PC-3 (cell line): Measurements from ENCODE around the gene DRC3. TPM values are rescaled to one million over a fixed set of nuclear protein-coding genes. Genes with fewer than 3 reads are reported as not detected.

Experiments
- ATAC-seq: fragments of 200-7000 bp; cut with Tn5 transposase; 2 replicates; pipeline ENCODE4 v1.9.1; 2020; ENCODE audit warnings: mild to moderate bottlenecking, moderate library complexity
- BruUV-seq: library from RNA; stranded (reverse); fragments of 400-500 nt; replicated peaks from 2 replicates; lab custom pipeline; 2021; lab: Mats Ljungman, UMichigan
- CTCF ChIA-PET: fragments of 300-600 bp; sonication (Branson Sonifier 250); formaldehyde crosslinking; loops from one replicate; lab custom pipeline; 2022; ENCODE audit warnings: antibody characterized with exemption; lab: Charles Lee
- POLR2A ChIA-PET: fragments of 300-600 bp; sonication (Branson Sonifier 250); formaldehyde crosslinking; loops from one replicate; lab custom pipeline; 2022; ENCODE audit warnings: antibody characterized with exemption; ENCODE audit not compliant: unreplicated experiment; lab: Charles Lee
- DNase-seq: peaks from one replicate; pipeline ENCODE4 v3.0.0-alpha.2; 2015
- H2AFZ ChIP-seq: fragments of 300-600 bp; sonication (generic); 2 replicates; pipeline ENCODE4 v1.6.0; 2016; ENCODE audit warnings: antibody characterized with exemption, low read length
- H3F3A ChIP-seq: fragments of 300-600 bp; sonication (generic); one replicate; pipeline ENCODE4 v1.6.0; 2017; ENCODE audit warnings: antibody characterized with exemption, low read length, control low read depth, mild to moderate bottlenecking; ENCODE audit not compliant: unreplicated experiment
- H3K27ac ChIP-seq: fragments of 300-600 bp; sonication (generic); 2 replicates; pipeline ENCODE4 v1.5.1; 2016; ENCODE audit warnings: mild to moderate bottlenecking, low read length
- H3K27me3 ChIP-seq: fragments of 300-600 bp; sonication (generic); 2 replicates; pipeline ENCODE4 v1.6.1; 2016; ENCODE audit warnings: low read length, mixed read lengths
- H3K36me3 ChIP-seq: fragments of 300-600 bp; sonication (generic); 2 replicates; pipeline ENCODE4 v1.6.1; 2016; ENCODE audit warnings: low read depth, mixed run types, low read length, mixed read lengths
- H3K4me1 ChIP-seq: fragments of 300-600 bp; sonication (generic); 2 replicates; pipeline ENCODE4 v1.5.1; 2016; ENCODE audit warnings: low read length; ENCODE audit not compliant: insufficient read depth
- H3K4me2 ChIP-seq: fragments of 300-600 bp; sonication (generic); 2 replicates; pipeline ENCODE4 v1.6.0; 2016; ENCODE audit warnings: low read length
- H3K4me3 ChIP-seq: fragments of 300-600 bp; sonication (generic); 2 replicates; pipeline ENCODE4 v1.5.1; 2016; ENCODE audit warnings: mild to moderate bottlenecking, low read length, mixed read lengths
- H3K79me2 ChIP-seq: fragments of 300-600 bp; sonication (generic); 2 replicates; pipeline ENCODE4 v1.6.1; 2017; ENCODE audit warnings: low read length, mixed read lengths
- H3K9ac ChIP-seq: fragments of 300-600 bp; sonication (generic); 2 replicates; pipeline ENCODE4 v1.6.0; 2016; ENCODE audit warnings: mild to moderate bottlenecking, low read length
- H3K9me2 ChIP-seq: fragments of 300-600 bp; sonication (generic); replicated peaks from 2 replicates; pipeline ENCODE4 v1.6.1; 2016; ENCODE audit warnings: mixed run types, low read length, mixed read lengths
- H3K9me3 ChIP-seq: fragments of 300-600 bp; sonication (generic); 2 replicates; pipeline ENCODE4 v1.6.1; 2016; ENCODE audit warnings: low read length, mixed read lengths
- H4K20me1 ChIP-seq: fragments of 300-600 bp; sonication (generic); 2 replicates; pipeline ENCODE4 v1.6.1; 2016; ENCODE audit warnings: low read length, mixed read lengths
- CTCF ChIP-seq: fragments of 300-600 bp; sonication (generic); conservative IDR thresholded peaks from 2 replicates; pipeline ENCODE4 v1.5.1; 2017; ENCODE audit warnings: antibody characterized with exemption, low read depth, mild to moderate bottlenecking, low read length
- EZH2 ChIP-seq: fragments of 300-600 bp; sonication (generic); IDR thresholded peaks from one replicate; pipeline ENCODE4 v1.6.1; 2017; ENCODE audit warnings: antibody characterized with exemption, mild to moderate bottlenecking, low read length; ENCODE audit not compliant: unreplicated experiment
- EZH2phosphoT487 ChIP-seq: fragments of 300-600 bp; sonication (generic); IDR thresholded peaks from 2 replicates; pipeline ENCODE4 v1.6.1; 2018; ENCODE audit warnings: mild to moderate bottlenecking, antibody characterized with exemption, low read length, borderline replicate concordance
- intact Hi-C: fragments of 100-400 bp; cut with micrococcal nuclease; formaldehyde crosslinking; loops from 2 replicates; pipeline ENCODE4 v1.9.0; 2023
- total RNA-seq: library from RNA; depleted of rRNA; stranded (reverse); fragments of >200 nt; gene quantifications from 2 replicates; pipeline ENCODE4 v1.2.3, GENCODE V29; 2014; rRNA removed

The DRC3 gene
- total RNA-seq, 1 experiment from 2014 or later: 1.9 TPM

- Histone ChIP-seq H3K4me1 (no peaks in the 10 kb centered on the region), H3K79me2 (no peaks in the 10 kb centered on the region), H4K20me1 (no peaks in the 10 kb centered on the region), H3K36me3 (peaks cover 10% of the 10 kb centered on the region; the same call in 1 of the 2 replicates), H3K27ac (no peak overlapping the region), H3K4me2 (no peak overlapping the region), H3F3A (no peaks in the 10 kb centered on the region), H2AFZ (no peak overlapping the region), H3K4me3 (no peak overlapping the region), H3K27me3 (no peaks in the 10 kb centered on the region), H3K9ac (no peak overlapping the region), H3K9me3 (no peaks in the 10 kb centered on the region), H3K9me2 (no peaks in the 10 kb centered on the region)
- no TSS peak for BruUV-seq
- POLR2A ChIA-PET: no interaction called here
- TF ChIP-seq CTCF (no peak), EZH2 (no peak), EZH2phosphoT487 (no peak)
- CTCF ChIA-PET: no interaction called here
- ATAC-seq: no peak
- intact Hi-C loops: no loop called here
- no peak for DNase-seq
Measured at GRCh38 chr17:18064053-18064452, 91.4 kb downstream of the DRC3 start.

GRCh38 chr17:18065546-18065945, 92.9 kb downstream of the DRC3 start:
- no peak overlapping the region for H3K9ac ChIP-seq
- no TSS peak for BruUV-seq
- CTCF ChIA-PET: no interaction called here

More at GRCh38 chr17:18065546-18065945, 92.9 kb downstream of the DRC3 start:
- Histone ChIP-seq H3K79me2 (no peaks in the 10 kb centered on the region), H3K4me1 (no peaks in the 10 kb centered on the region), H3K36me3 (peaks cover 10% of the 10 kb centered on the region; the same call in 1 of the 2 replicates), H3K9me2 (no peaks in the 10 kb centered on the region), H3K9me3 (no peaks in the 10 kb centered on the region), H3K4me3 (no peak overlapping the region), H3K4me2 (no peak overlapping the region), H3K27ac (no peak overlapping the region), H4K20me1 (no peaks in the 10 kb centered on the region), H2AFZ (no peak overlapping the region), H3F3A (no peaks in the 10 kb centered on the region), H3K27me3 (no peaks in the 10 kb centered on the region)
- ATAC-seq (no peak), DNase-seq (no peak)
- TF ChIP-seq EZH2phosphoT487 (no peak), EZH2 (no peak), CTCF (no peak)
- POLR2A ChIA-PET: no interaction called here
- intact Hi-C loops: no loop called here

Other genes with a start within 250 kb of the DRC3 start
- gene SREBF1, start 135.9 kb upstream of the DRC3 start, total RNA-seq: 167 and 194 TPM in 2 replicates
- gene TOM1L2, start 462 bp upstream of the DRC3 start, total RNA-seq: 53.3 and 77.1 TPM in 2 replicates
- gene ATPAF2, start 66.3 kb downstream of the DRC3 start, total RNA-seq: 34.7 and 40.5 TPM in 2 replicates
- 7.3 and 9.7 TPM in 2 replicates for gene GID4, start 66.5 kb downstream of the DRC3 start, total RNA-seq
- gene DRG2, start 115.1 kb downstream of the DRC3 start, total RNA-seq: 84.1 and 102 TPM in 2 replicates
- 0.26 TPM in 1 of 2 replicates, not detected in the other for gene MYO15A, start 135.9 kb downstream of the DRC3 start, total RNA-seq
- gene ALKBH5, start 211.0 kb downstream of the DRC3 start, total RNA-seq: 207 and 227 TPM in 2 replicates